OCI-LY1 (cell line): ENCODE measurements around the gene USP28.
A peak's percentile ranks its signal among the peaks of the same experiment; 100 is the strongest.
"Not testable (repeated sequence)": the region's sequence is repeated elsewhere in the genome, so short reads cannot be mapped to it uniquely, and the experiment has no call there.

Experiments used
- H2AFZ ChIP-seq: fragments of 200-600 bp; sonication (generic), shearing (Covaris generic); 2 replicates; pipeline ENCODE4 v1.6.0; 2014; ENCODE audit warnings: antibody characterized with exemption, mild to moderate bottlenecking, low read length
- H3F3A ChIP-seq: fragments of 200-600 bp; sonication (generic), shearing (Covaris generic); 2 replicates; pipeline ENCODE4 v1.6.0; 2014; ENCODE audit warnings: mild to moderate bottlenecking, antibody characterized with exemption, low read length, moderate library complexity; ENCODE audit not compliant: insufficient read depth
- H3K27ac ChIP-seq: fragments of 200-600 bp; sonication (generic); 2 replicates; pipeline ENCODE4 v1.5.1; 2014; ENCODE audit warnings: low read length, mixed run types, mild to moderate bottlenecking, low read depth; ENCODE audit not compliant: poor library complexity, severe bottlenecking
- H3K27me3 ChIP-seq: fragments of 200-600 bp; sonication (generic); 2 replicates; pipeline ENCODE4 v1.6.0; 2014; ENCODE audit warnings: antibody characterized with exemption, mild to moderate bottlenecking, low read length, moderate library complexity; ENCODE audit not compliant: insufficient read depth
- H3K36me3 ChIP-seq: fragments of 200-600 bp; sonication (generic); 2 replicates; pipeline ENCODE4 v1.6.1; 2014; ENCODE audit warnings: mild to moderate bottlenecking, antibody characterized with exemption, low read length, moderate library complexity, mixed read lengths; ENCODE audit not compliant: insufficient read depth
- H3K4me1 ChIP-seq: fragments of 200-600 bp; sonication (generic); 2 replicates; pipeline ENCODE4 v1.5.1; 2014; ENCODE audit warnings: mild to moderate bottlenecking, low read length, moderate library complexity; ENCODE audit not compliant: insufficient read depth, severe bottlenecking
- H3K4me2 ChIP-seq: fragments of 200-600 bp; sonication (generic), shearing (Covaris generic); 2 replicates; pipeline ENCODE4 v1.6.1; 2014; ENCODE audit warnings: low read length
- H3K4me3 ChIP-seq: fragments of 200-600 bp; sonication (generic); 2 replicates; pipeline ENCODE4 v1.5.1; 2014; ENCODE audit warnings: low read length, low read depth, mild to moderate bottlenecking, mixed read lengths; ENCODE audit not compliant: poor library complexity, severe bottlenecking
- H3K79me2 ChIP-seq: fragments of 200-600 bp; shearing (Covaris generic); 2 replicates; pipeline ENCODE4 v1.6.1; 2016; ENCODE audit warnings: mixed run types, low read length, mixed read lengths; ENCODE audit not compliant: insufficient read depth
- H3K9ac ChIP-seq: fragments of 200-600 bp; sonication (generic), shearing (Covaris generic); 2 replicates; pipeline ENCODE4 v1.6.1; 2014; ENCODE audit warnings: mild to moderate bottlenecking, low read length, mixed read lengths
- H3K9me2 ChIP-seq: fragments of 200-600 bp; sonication (generic), shearing (Covaris generic); 2 replicates; pipeline ENCODE4 v1.6.1; 2014; ENCODE audit warnings: low read depth, mild to moderate bottlenecking, low read length, mixed read lengths
- H3K9me3 ChIP-seq: fragments of 200-600 bp; shearing (Covaris generic); 2 replicates; pipeline ENCODE4 v1.6.1; 2014; ENCODE audit warnings: low read length, mixed read lengths
- H4K20me1 ChIP-seq: fragments of 200-600 bp; sonication (generic), shearing (Covaris generic); 2 replicates; pipeline ENCODE4 v1.6.0; 2016; ENCODE audit warnings: mild to moderate bottlenecking, low read length; ENCODE audit not compliant: insufficient read depth
- EZH2 ChIP-seq: fragments of 200-600 bp; sonication (generic), shearing (Covaris generic); IDR thresholded peaks from 2 replicates; pipeline ENCODE4 v1.8.0; 2017; ENCODE audit warnings: borderline replicate concordance, mixed run types, mild to moderate bottlenecking, antibody characterized with exemption, low read length, moderate library complexity, mixed read lengths
- TF ChIP-seq, protein P1 (sequence below): fragments of 200-600 bp; sonication (generic), shearing (Covaris generic); IDR thresholded peaks from 2 replicates; pipeline ENCODE4 v1.5.1; 2017; ENCODE audit warnings: mild to moderate bottlenecking, antibody characterized with exemption, low read length, moderate library complexity, mixed read lengths

The USP28 gene

GRCh38 chr11:113771964-113772363, 103.4 kb downstream of the USP28 start:
- Histone ChIP-seq H3K9me2 (no peaks in the 10 kb centered on the region), H3K9me3 (no peaks in the 10 kb centered on the region), H3K27me3 (no peaks in the 10 kb centered on the region), H3K36me3 (peaks cover 18% of the 10 kb centered on the region), H2AFZ (no peak overlapping the region), H3K79me2 (no peaks in the 10 kb centered on the region), H3K9ac (no peak overlapping the region), H3K4me3 (peak overlapping the region; percentile 76), H3F3A (no peaks in the 10 kb centered on the region), H4K20me1 (no peaks in the 10 kb centered on the region), H3K4me2 (peak overlapping the region; percentile 28), H3K4me1 (peaks cover 18% of the 10 kb centered on the region), H3K27ac (no peak overlapping the region)
- TF ChIP-seq EZH2 = no peak
- TF ChIP-seq, protein P1, sequence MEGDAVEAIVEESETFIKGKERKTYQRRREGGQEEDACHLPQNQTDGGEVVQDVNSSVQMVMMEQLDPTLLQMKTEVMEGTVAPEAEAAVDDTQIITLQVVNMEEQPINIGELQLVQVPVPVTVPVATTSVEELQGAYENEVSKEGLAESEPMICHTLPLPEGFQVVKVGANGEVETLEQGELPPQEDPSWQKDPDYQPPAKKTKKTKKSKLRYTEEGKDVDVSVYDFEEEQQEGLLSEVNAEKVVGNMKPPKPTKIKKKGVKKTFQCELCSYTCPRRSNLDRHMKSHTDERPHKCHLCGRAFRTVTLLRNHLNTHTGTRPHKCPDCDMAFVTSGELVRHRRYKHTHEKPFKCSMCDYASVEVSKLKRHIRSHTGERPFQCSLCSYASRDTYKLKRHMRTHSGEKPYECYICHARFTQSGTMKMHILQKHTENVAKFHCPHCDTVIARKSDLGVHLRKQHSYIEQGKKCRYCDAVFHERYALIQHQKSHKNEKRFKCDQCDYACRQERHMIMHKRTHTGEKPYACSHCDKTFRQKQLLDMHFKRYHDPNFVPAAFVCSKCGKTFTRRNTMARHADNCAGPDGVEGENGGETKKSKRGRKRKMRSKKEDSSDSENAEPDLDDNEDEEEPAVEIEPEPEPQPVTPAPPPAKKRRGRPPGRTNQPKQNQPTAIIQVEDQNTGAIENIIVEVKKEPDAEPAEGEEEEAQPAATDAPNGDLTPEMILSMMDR = no peak

DNA sequence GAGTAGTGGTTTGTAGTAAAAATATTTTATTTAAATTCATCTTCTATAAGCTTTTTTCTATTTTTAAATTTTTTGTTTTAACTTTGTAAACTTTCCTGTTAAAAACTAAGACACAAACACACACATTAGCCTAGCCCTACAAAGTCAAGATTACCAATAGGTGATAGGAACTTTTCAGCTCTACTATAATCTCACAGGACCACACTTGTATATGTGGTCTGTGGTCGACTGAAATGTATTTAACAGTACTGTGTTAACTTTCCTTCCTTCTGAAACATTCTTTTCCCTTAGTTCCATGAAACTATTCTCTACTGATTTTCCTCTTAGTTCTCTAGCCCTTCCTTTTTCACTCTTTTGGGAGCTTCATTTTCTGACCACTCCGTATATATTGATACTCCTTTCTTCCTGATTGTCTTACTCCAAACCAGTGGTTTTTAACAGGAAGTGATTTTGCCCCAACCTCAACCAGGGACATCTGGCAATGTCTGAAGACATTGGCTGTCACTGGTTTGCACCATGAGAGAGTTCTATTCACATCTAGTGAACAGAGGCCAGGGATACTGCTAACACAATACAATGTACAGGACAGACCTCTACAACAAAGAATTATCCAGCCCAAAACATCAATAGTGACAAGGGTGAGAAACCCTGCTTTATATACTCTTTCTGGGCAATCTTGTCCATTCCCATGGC, 110.7 kb downstream of the USP28 start:
- Histone ChIP-seq H3K9me3 (no peaks in the 10 kb centered on the region), H3K9me2 (no peaks in the 10 kb centered on the region), H3K27me3 (no peaks in the 10 kb centered on the region), H3K27ac (no peak overlapping the region), H3K79me2 (no peaks in the 10 kb centered on the region), H3K9ac (no peak overlapping the region), H3F3A (no peaks in the 10 kb centered on the region), H2AFZ (no peak overlapping the region), H3K4me2 (no peak overlapping the region), H3K36me3 (peaks cover 55% of the 10 kb centered on the region), H3K4me3 (no peak overlapping the region), H4K20me1 (no peaks in the 10 kb centered on the region), H3K4me1 (peaks cover 2% of the 10 kb centered on the region)
- TF ChIP-seq, protein P1 = no peak
- no peak for TF ChIP-seq EZH2

DNA sequence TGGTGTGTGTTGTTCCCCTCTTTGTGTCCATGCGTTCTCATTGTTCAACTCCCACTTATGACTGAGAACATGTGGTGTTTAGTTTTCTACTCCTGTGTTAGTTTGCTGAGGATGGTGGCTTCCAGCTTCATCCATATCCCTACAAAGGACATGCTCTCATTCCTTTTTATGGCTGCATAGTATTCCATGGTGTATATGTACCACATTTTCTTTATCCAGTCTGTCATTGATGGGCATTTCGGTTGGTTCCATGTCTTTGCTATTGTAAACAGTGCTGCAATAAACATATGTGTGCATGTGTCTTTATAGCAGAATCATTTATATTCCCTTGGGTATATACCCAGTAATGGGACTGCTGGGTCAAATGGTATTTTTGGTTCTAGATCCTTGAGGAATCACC, 112.3 kb downstream of the USP28 start:
- H3K79me2 ChIP-seq, H3K4me1 ChIP-seq, H4K20me1 ChIP-seq, H3K4me2 ChIP-seq, H3K4me3 ChIP-seq, H3K9me2 ChIP-seq, H3F3A ChIP-seq, H2AFZ ChIP-seq, H3K9ac ChIP-seq, H3K9me3 ChIP-seq, H3K27me3 ChIP-seq, H3K27ac ChIP-seq: not testable (repeated sequence)
- peaks cover 63% of the 10 kb centered on the region for H3K36me3 ChIP-seq

- no peaks in the 10 kb centered on the region for H3K9me2 ChIP-seq
- H3K79me2 ChIP-seq = no peaks in the 10 kb centered on the region
- peaks cover 63% of the 10 kb centered on the region for H3K36me3 ChIP-seq
- H3K27ac ChIP-seq = no peak overlapping the region
- no peaks in the 10 kb centered on the region; the same call in 1 of the 2 replicates for H3F3A ChIP-seq
- H3K27me3 ChIP-seq = no peaks in the 10 kb centered on the region
- no peak overlapping the region for H3K4me3 ChIP-seq
- H3K9ac ChIP-seq = no peak overlapping the region
- H4K20me1 ChIP-seq = no peaks in the 10 kb centered on the region
- H3K4me2 ChIP-seq = no peak overlapping the region
- no peak overlapping the region for H2AFZ ChIP-seq
- no peaks in the 10 kb centered on the region for H3K9me3 ChIP-seq
- no peak for TF ChIP-seq EZH2
- TF ChIP-seq, protein P1 = no peak
- H3K4me1 ChIP-seq = peaks cover 9% of the 10 kb centered on the region
Measured at GRCh38 chr11:113760241-113760640, 115.1 kb downstream of the USP28 start.
